Measurements from ENCODE around the gene MED14.

DNA sequence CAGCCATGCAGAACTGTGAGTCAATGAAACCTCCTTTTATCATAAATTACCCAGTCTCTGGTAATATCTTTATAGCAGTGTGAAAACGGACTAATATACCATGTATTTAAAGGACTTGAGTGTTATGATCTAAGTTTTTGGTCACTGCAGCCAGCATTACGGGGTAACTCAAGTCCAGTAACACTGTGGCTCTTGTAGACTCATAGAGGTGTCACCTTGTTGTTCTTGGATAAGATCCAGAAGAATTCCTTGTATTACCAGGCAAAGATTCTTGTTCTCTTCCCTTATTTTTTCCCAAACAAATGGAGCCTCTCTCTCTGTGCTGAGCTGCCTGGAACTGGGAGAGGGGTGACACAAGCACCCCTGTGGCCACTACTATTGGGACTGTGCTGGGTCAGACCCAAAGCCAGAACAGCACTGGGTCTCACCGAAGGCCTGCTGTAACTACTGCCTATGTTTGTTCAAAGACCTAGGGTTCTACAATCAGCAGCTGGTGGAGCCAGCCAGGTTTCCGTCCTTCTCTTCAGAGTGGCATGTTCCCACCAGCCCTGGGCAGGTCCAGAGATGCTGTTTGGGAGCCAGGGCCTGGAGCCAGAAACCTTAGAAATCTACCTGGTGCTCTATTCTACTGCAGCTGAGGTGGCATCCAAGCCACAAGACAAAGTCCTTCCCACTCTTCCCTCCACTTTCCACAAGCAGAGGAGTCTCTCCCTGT lies 43.7 kb upstream of the MED14 start:
- TF ChIP-seq RARB (CRISPR knock-in tag; IDR thresholded peaks at IDR 0.05), result no peak
- TF ChIP-seq, protein P1, sequence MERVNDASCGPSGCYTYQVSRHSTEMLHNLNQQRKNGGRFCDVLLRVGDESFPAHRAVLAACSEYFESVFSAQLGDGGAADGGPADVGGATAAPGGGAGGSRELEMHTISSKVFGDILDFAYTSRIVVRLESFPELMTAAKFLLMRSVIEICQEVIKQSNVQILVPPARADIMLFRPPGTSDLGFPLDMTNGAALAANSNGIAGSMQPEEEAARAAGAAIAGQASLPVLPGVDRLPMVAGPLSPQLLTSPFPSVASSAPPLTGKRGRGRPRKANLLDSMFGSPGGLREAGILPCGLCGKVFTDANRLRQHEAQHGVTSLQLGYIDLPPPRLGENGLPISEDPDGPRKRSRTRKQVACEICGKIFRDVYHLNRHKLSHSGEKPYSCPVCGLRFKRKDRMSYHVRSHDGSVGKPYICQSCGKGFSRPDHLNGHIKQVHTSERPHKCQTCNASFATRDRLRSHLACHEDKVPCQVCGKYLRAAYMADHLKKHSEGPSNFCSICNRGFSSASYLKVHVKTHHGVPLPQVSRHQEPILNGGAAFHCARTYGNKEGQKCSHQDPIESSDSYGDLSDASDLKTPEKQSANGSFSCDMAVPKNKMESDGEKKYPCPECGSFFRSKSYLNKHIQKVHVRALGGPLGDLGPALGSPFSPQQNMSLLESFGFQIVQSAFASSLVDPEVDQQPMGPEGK (CRISPR knock-in tag; IDR thresholded peaks at IDR 0.05; ENCODE audit: borderline replicate concordance), result no peak
- TF ChIP-seq, protein P2, sequence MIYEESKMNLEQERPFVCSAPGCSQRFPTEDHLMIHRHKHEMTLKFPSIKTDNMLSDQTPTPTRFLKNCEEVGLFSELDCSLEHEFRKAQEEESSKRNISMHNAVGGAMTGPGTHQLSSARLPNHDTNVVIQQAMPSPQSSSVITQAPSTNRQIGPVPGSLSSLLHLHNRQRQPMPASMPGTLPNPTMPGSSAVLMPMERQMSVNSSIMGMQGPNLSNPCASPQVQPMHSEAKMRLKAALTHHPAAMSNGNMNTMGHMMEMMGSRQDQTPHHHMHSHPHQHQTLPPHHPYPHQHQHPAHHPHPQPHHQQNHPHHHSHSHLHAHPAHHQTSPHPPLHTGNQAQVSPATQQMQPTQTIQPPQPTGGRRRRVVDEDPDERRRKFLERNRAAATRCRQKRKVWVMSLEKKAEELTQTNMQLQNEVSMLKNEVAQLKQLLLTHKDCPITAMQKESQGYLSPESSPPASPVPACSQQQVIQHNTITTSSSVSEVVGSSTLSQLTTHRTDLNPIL (CRISPR knock-in tag; IDR thresholded peaks at IDR 0.05; ENCODE audit: low read depth), result no peak
